B cell (primary cell): ENCODE results near the gene TTC38. TPM values are rescaled to one million over a fixed set of nuclear protein-coding genes. Genes with fewer than 3 reads are reported as not detected.

Source experiments
- ATAC-seq: fragments of 200-7000 bp; cut with Tn5 transposase; one replicate; pipeline ENCODE4 v1.10.0; 2021; ENCODE audit warnings: low read depth, mild to moderate bottlenecking, moderate number of reproducible peaks, moderate library complexity
- CTCF ChIA-PET: fragments of 350-600 bp; sonication (Branson Sonifier 250); formaldehyde crosslinking; loops from one replicate; lab custom pipeline; 2021; ENCODE audit warnings: antibody characterized with exemption, inconsistent platforms; lab: Charles Lee
- POLR2A ChIA-PET: fragments of 350-600 bp; sonication (Branson Sonifier 250); formaldehyde crosslinking; loops from one replicate; lab custom pipeline; 2021; ENCODE audit warnings: antibody characterized with exemption; lab: Charles Lee
- DNase-seq: peaks from one replicate; pipeline ENCODE4 v3.0.0; 2013
- H2AFZ ChIP-seq: 2 replicates; pipeline ENCODE4 v1.6.1; 2012; ENCODE audit warnings: mild to moderate bottlenecking, low read depth, low read length; ENCODE audit not compliant: insufficient read depth, poor library complexity, severe bottlenecking
- H3K27ac ChIP-seq, 2 donors: 1 replicate in 1 of 2; 2 replicates in 1 of 2; pipeline ENCODE4 v1.5.1; 2012 to 2013; ENCODE audit warnings: low read length in 2 of 2, mild to moderate bottlenecking in 2 of 2, moderate library complexity in 1 of 2
- H3K27me3 ChIP-seq, 4 experiments: fragments of 200-600 bp in 1 of 4; sonication (generic) in 1 of 4; replicated peaks in 1 of 4; 1 replicate in 2 of 4; 2 replicates in 2 of 4; pipeline versions ENCODE4 v1.6.1 to v1.7.0; 2013 to 2016; ENCODE audit warnings: low read length in 3 of 4, mild to moderate bottlenecking in 2 of 4, mixed read lengths in 1 of 4, moderate library complexity in 1 of 4; ENCODE audit not compliant: insufficient read depth in 4 of 4, control insufficient read depth in 3 of 4; ENCODE audit errors: control extremely low read depth in 1 of 4
- H3K36me3 ChIP-seq, 2 experiments: replicated peaks in 1 of 2; 1 replicate in 1 of 2; 2 replicates in 1 of 2; pipeline versions ENCODE4 v1.6.1 to v1.7.1; 2013; ENCODE audit warnings: low read length in 1 of 2; ENCODE audit not compliant: insufficient read depth in 2 of 2, control insufficient read depth in 1 of 2; ENCODE audit errors: control extremely low read depth in 1 of 2, extremely low read depth in 1 of 2
- H3K4me1 ChIP-seq, 2 donors: fragments of 200-600 bp in 1 of 2; sonication (generic) in 1 of 2; 1 replicate in 1 of 2; 2 replicates in 1 of 2; pipeline versions ENCODE4 v1.5.1 to v1.6.1; 2013 to 2017; ENCODE audit warnings: low read length in 2 of 2; ENCODE audit not compliant: control insufficient read depth in 2 of 2, insufficient read depth in 2 of 2
- H3K4me2 ChIP-seq: replicated peaks from 2 replicates; pipeline ENCODE3; 2012; ENCODE audit warnings: mild to moderate bottlenecking, low read depth, low read length; ENCODE audit not compliant: poor library complexity, severe bottlenecking
- H3K4me3 ChIP-seq, 5 experiments: fragments of 200-600 bp in 1 of 5; sonication (generic) in 1 of 5; 1 replicate in 3 of 5; 2 replicates in 2 of 5; pipeline versions ENCODE4 v1.5.1 to v1.7.0; 2011 to 2016; ENCODE audit warnings: low read length in 4 of 5, mild to moderate bottlenecking in 4 of 5, low read depth in 2 of 5, control low read depth in 1 of 5, moderate library complexity in 1 of 5; ENCODE audit not compliant: insufficient read depth in 1 of 5; ENCODE audit errors: control extremely low read depth in 1 of 5, extremely low read depth in 1 of 5
- H3K79me2 ChIP-seq: fragments of 200-600 bp; sonication (generic); one replicate; pipeline ENCODE4 v1.6.0; 2016; ENCODE audit warnings: low read length; ENCODE audit not compliant: control insufficient read depth, insufficient read depth
- H3K9ac ChIP-seq: fragments of 200-600 bp; sonication (generic); 2 replicates; pipeline ENCODE4 v1.6.1; 2017; ENCODE audit warnings: mild to moderate bottlenecking, low read length, moderate library complexity
- H3K9me3 ChIP-seq, 3 donors: one replicate each; pipeline versions ENCODE4 v1.6.1 to v1.7.1; 2013; ENCODE audit warnings: low read length in 2 of 3; ENCODE audit not compliant: control insufficient read depth in 2 of 3, insufficient read depth in 1 of 3; ENCODE audit errors: control extremely low read depth in 1 of 3
- H4K20me1 ChIP-seq: 2 replicates; pipeline ENCODE4 v1.6.0; 2012; ENCODE audit warnings: mild to moderate bottlenecking, low read length; ENCODE audit not compliant: insufficient read depth, control insufficient read depth, poor library complexity, severe bottlenecking
- H3K27ac Mint-ChIP-seq: one replicate; pipeline ENCODE4 v1.8.0; 2021; ENCODE audit warnings: mixed read lengths
- H3K27me3 Mint-ChIP-seq: one replicate; pipeline ENCODE4 v1.8.0; 2021; ENCODE audit warnings: mixed read lengths
- H3K4me1 Mint-ChIP-seq: one replicate; pipeline ENCODE4 v1.8.0; 2021; ENCODE audit warnings: mixed read lengths
- H3K4me3 Mint-ChIP-seq: one replicate; pipeline ENCODE4 v1.8.0; 2021; ENCODE audit warnings: mixed read lengths
- H3K9me3 Mint-ChIP-seq: one replicate; pipeline ENCODE4 v1.8.0; 2022; ENCODE audit warnings: mixed read lengths; ENCODE audit not compliant: insufficient read depth
- CTCF ChIP-seq: fragments of 200-600 bp; IDR thresholded peaks from one replicate; pipeline ENCODE4 v1.8.0; 2022; ENCODE audit warnings: antibody characterized with exemption, mild to moderate bottlenecking
- EZH2 ChIP-seq: IDR thresholded peaks from 2 replicates; pipeline ENCODE4 v1.6.1; 2012; ENCODE audit warnings: borderline replicate concordance, low read depth, mild to moderate bottlenecking, moderate library complexity, low read length; ENCODE audit not compliant: insufficient read depth, poor library complexity, severe bottlenecking
- WGBS: methylation state at CpG from one replicate; pipeline ENCODE4 v1.1.5; 2013; ENCODE audit warnings: missing lambda C conversion rate; ENCODE audit not compliant: insufficient coverage; 5-methylcytosine and 5-hydroxymethylcytosine counted together
- intact Hi-C: fragments of 100-400 bp; cut with micrococcal nuclease; formaldehyde crosslinking; loops from one replicate; pipeline ENCODE4 v1.10.0; 2022
- polyA plus RNA-seq: library from polyadenylated mRNA; depleted of rRNA; stranded (reverse); fragments of >200 nt; gene quantifications from 2 replicates; pipeline ENCODE4 v1.2.3, GENCODE V29; 2012
- total RNA-seq, 2 donors: library from RNA; stranded (reverse); fragments of 120-200 nt in 1 of 2; gene quantifications; 1 replicate in 1 of 2; 2 replicates in 1 of 2; pipeline versions ENCODE4 v1.2.3 to v1.2.4, GENCODE V29; 2013 to 2022

TTC38 gene
- total and polyA plus RNA-seq, 2 donors (not counting 1 experiment from before 2014, with no cell fraction given): 10.8 to 13.3 TPM

- no peak overlapping the region for H3K4me2 ChIP-seq
Observed at GRCh38 chr22:46274381-46274780, 6.6 kb downstream of the TTC38 start.

More at GRCh38 chr22:46274381-46274780, 6.6 kb downstream of the TTC38 start:
- H3K9me3 Mint-ChIP-seq: no peaks in the 10 kb centered on the region
- H3K4me3 ChIP-seq: no peak overlapping the region
- 100% methylated on average over 6 of the region's 8 CpGs for WGBS
- H3K4me1 Mint-ChIP-seq: peaks cover 1% of the 10 kb centered on the region
- no peak overlapping the region for H3K4me3 Mint-ChIP-seq
- intact Hi-C loops: no loop called here
- H3K9me3 ChIP-seq: no peaks in the 10 kb centered on the region
- peaks cover 0 to 6% of the 10 kb centered on the region in 2 donors for H3K4me1 ChIP-seq
- no peaks in the 10 kb centered on the region for H3K79me2 ChIP-seq
- H4K20me1 ChIP-seq: no peaks in the 10 kb centered on the region
- no peak overlapping the region for H3K9ac ChIP-seq
- no peaks in the 10 kb centered on the region for H3K27me3 Mint-ChIP-seq
- no peaks in the 10 kb centered on the region for H3K27me3 ChIP-seq
- POLR2A ChIA-PET: no interaction called here
- peaks cover 0 to 15% of the 10 kb centered on the region in 2 experiments for H3K36me3 ChIP-seq
- no peak overlapping the region for H3K27ac Mint-ChIP-seq
- ATAC-seq (no peak), DNase-seq (no peak)
- CTCF ChIA-PET: no interaction called here
- H3K27ac ChIP-seq: no peak overlapping the region
- TF ChIP-seq EZH2 (no peak), CTCF (no peak)
- H2AFZ ChIP-seq: no peak overlapping the region
